ENCODE measurements around the gene HDHD2.

GRCh38 chr18:47095810-47096209, 54.5 kb downstream of the HDHD2 start:
- TF ChIP-seq CTCF (conservative IDR thresholded peaks at IDR 0.05; ENCODE audit: low read length) = no peak
- no peak for TF ChIP-seq EZH2phosphoT487 (IDR thresholded peaks at IDR 0.05; ENCODE audit: borderline replicate concordance)
